Measurements from ENCODE around the gene BCAT1. TPM values are rescaled to one million over a fixed set of nuclear protein-coding genes. Genes with fewer than 3 reads are reported as not detected.

The BCAT1 gene
- total RNA-seq, 3 donors from 2014 or later (not counting 1 experiment from before 2014, with no cell fraction given): 0.61 to 4.4 (median 1.3) TPM

DNA sequence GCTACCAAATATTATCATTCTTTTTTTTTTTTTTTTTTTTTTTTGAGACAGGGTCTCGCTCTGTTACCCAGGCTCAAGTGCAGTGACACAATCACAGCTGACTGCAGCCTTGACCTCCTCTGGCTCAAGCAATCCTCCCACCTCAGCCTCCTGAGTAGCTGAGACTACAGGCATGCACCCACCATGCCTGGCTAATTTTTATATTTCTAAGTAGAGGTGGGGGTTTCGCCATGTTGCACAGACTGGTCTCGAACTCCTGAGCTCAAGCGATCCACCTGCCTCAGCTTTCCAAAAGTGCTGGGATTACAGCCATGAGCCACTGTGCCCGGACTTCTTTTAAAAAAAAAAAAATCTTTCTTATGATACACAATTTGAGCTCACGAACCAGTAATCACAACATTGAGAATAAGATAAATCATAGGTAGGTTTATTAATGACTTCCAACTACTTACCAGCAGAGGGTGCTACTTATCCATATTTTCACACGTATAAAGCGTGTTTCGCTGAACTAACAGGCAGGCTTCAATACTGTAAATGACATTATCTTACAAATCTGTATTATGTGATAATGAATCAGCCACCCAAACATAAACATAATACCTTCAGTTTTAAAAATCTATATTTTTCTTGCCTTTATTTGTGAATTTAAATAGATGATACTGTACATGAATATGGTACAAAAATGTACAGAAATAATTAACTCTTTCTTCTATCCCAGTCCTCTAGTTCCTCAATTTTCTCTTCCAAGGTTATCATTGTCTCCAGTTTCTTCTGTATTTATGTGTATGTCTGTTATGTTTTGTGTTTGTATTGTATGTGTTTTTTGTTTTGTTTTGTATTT, 42.5 kb upstream of the BCAT1 start:
- WGBS (ENCODE audit: insufficient coverage): 77% methylated on average over 4 of the region's 9 CpGs
- no peaks in the 10 kb centered on the region for H3K27me3 ChIP-seq (ENCODE audit: control insufficient read depth, insufficient read depth, low read length)
- ATAC-seq: peak; percentile 90 to 98 (median 96)
- TF ChIP-seq, protein P1, sequence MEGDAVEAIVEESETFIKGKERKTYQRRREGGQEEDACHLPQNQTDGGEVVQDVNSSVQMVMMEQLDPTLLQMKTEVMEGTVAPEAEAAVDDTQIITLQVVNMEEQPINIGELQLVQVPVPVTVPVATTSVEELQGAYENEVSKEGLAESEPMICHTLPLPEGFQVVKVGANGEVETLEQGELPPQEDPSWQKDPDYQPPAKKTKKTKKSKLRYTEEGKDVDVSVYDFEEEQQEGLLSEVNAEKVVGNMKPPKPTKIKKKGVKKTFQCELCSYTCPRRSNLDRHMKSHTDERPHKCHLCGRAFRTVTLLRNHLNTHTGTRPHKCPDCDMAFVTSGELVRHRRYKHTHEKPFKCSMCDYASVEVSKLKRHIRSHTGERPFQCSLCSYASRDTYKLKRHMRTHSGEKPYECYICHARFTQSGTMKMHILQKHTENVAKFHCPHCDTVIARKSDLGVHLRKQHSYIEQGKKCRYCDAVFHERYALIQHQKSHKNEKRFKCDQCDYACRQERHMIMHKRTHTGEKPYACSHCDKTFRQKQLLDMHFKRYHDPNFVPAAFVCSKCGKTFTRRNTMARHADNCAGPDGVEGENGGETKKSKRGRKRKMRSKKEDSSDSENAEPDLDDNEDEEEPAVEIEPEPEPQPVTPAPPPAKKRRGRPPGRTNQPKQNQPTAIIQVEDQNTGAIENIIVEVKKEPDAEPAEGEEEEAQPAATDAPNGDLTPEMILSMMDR (IDR thresholded peaks at IDR 0.05): peak; percentile 75
- H3K9me3 ChIP-seq (ENCODE audit: control insufficient read depth, insufficient read depth, low read length): no peaks in the 10 kb centered on the region
- H3K4me1 ChIP-seq (ENCODE audit: control insufficient read depth, insufficient read depth, low read length): no peaks in the 10 kb centered on the region
- no peaks in the 10 kb centered on the region for H3K36me3 Mint-ChIP-seq
- peaks cover 7 to 13% of the 10 kb centered on the region in 2 donors for H3K27me3 Mint-ChIP-seq (ENCODE audit: low read depth in 2 of 2)
- no peaks in the 10 kb centered on the region for H3K36me3 ChIP-seq (ENCODE audit: control insufficient read depth, insufficient read depth, low read length)
- intact Hi-C loops (cut with micrococcal nuclease): loop anchor here (1.0 to 5.0 kb wide), 4 partner anchors 61 to 396 kb away; a partner anchor contains a TSS
- H3K27ac ChIP-seq (ENCODE audit: low read length): no peak overlapping the region
- H3K9me3 Mint-ChIP-seq: no peaks in the 10 kb centered on the region
- peak in 1 of 2 donors; percentile 84 for DNase-seq
- H3K4me3 ChIP-seq (ENCODE audit: low read length): no peak overlapping the region
- H3K4me1 Mint-ChIP-seq: no peaks in the 10 kb centered on the region
- H3K27ac Mint-ChIP-seq: no peak overlapping the region
- H3K4me3 Mint-ChIP-seq: no peak overlapping the region

DNA sequence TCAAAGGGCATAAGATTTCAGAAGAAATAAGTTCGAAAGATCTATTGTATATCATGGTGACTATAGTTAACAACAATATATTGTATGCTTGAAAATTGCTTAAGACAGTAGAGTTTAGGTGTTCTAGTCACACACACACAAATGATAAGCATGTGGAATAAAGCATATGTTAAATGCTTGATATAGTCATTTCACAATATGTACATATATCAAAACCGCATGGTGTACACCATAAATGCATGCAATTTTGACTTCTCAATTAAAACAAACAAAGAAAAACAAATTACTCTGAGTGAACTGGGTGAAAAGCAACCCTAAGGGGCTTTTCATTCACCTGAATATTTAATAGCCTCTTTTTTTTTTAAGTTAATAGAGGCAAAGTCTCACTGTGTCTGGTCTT, 40.3 kb upstream of the BCAT1 start:
- WGBS (ENCODE audit: insufficient coverage): 100% methylated on average over 1 of the region's 2 CpGs
- Histone ChIP-seq H3K36me3 (ENCODE audit: control insufficient read depth, insufficient read depth, low read length) (no peaks in the 10 kb centered on the region), H3K27ac (ENCODE audit: low read length) (no peak overlapping the region), H3K4me3 (ENCODE audit: low read length) (no peak overlapping the region), H3K27me3 (ENCODE audit: control insufficient read depth, insufficient read depth, low read length) (no peaks in the 10 kb centered on the region), H3K4me1 (ENCODE audit: control insufficient read depth, insufficient read depth, low read length) (no peaks in the 10 kb centered on the region), H3K9me3 (ENCODE audit: control insufficient read depth, insufficient read depth, low read length) (no peaks in the 10 kb centered on the region)
- ATAC-seq (no peak), DNase-seq (no peak)
- H3K27ac Mint-ChIP-seq: no peak overlapping the region
- TF ChIP-seq, protein P1 (IDR thresholded peaks at IDR 0.05): no peak
- H3K4me3 Mint-ChIP-seq: no peak overlapping the region
- intact Hi-C loops (cut with micrococcal nuclease): no loop called here
- no peaks in the 10 kb centered on the region for H3K36me3 Mint-ChIP-seq
- peaks cover 7 to 13% of the 10 kb centered on the region in 2 donors for H3K27me3 Mint-ChIP-seq (ENCODE audit: low read depth in 2 of 2)
- no peaks in the 10 kb centered on the region for H3K4me1 Mint-ChIP-seq
- no peaks in the 10 kb centered on the region for H3K9me3 Mint-ChIP-seq

DNA sequence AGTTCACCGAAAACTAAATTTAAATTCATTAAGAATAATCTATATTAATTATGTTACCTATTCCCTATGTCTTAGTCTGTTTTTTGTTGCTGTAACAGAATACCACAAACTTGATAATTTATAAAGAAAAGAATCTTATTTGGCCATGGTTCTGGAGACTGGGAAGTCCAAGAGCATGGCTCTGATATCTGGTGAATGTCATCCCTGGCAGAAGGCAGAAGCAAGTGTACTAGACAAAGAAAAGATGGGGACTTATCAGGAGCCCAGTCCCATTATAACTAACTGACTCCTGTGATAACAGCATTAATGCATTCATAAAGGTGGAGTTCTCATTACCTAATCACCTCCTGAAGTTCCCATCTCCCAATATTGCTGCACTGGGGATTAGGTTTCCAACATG, 33.3 kb upstream of the BCAT1 start:
- H3K4me1 ChIP-seq (ENCODE audit: control insufficient read depth, insufficient read depth, low read length): no peaks in the 10 kb centered on the region
- Mint-ChIP-seq H3K4me3 (no peak overlapping the region), H3K9me3 (no peaks in the 10 kb centered on the region), H3K27ac (no peak overlapping the region), H3K4me1 (no peaks in the 10 kb centered on the region), H3K27me3 (ENCODE audit: low read depth in 2 of 2) (no peaks in the 10 kb centered on the region), H3K36me3 (no peaks in the 10 kb centered on the region)
- no peak for ATAC-seq
- H3K4me3 ChIP-seq (ENCODE audit: low read length): no peak overlapping the region
- no peaks in the 10 kb centered on the region for H3K36me3 ChIP-seq (ENCODE audit: control insufficient read depth, insufficient read depth, low read length)
- no peak overlapping the region for H3K27ac ChIP-seq (ENCODE audit: low read length)
- no peaks in the 10 kb centered on the region for H3K9me3 ChIP-seq (ENCODE audit: control insufficient read depth, insufficient read depth, low read length)
- TF ChIP-seq, protein P1 (IDR thresholded peaks at IDR 0.05): no peak
- intact Hi-C loops (cut with micrococcal nuclease): no loop called here
- H3K27me3 ChIP-seq (ENCODE audit: control insufficient read depth, insufficient read depth, low read length): no peaks in the 10 kb centered on the region
- no peak for DNase-seq
- WGBS (ENCODE audit: insufficient coverage): no CpG with 5 or more reads among the region's 1 CpG

Measured in natural killer cell (primary cell).